ENCODE measurements around the gene PITPNM2.

Gene PITPNM2

GRCh38 chr12:123150744-123151456, at the start of gene PITPNM2:
Gene PITPNM2 (minus strand): TSS chr12:123151090. CDS start chr12:123034590, 116,500 bp downstream.
- peak; percentile 51 for DNase-seq

GRCh38 chr12:123200414-123200813, 49.5 kb upstream of the PITPNM2 start:
- DNase-seq = no peak

DNA sequence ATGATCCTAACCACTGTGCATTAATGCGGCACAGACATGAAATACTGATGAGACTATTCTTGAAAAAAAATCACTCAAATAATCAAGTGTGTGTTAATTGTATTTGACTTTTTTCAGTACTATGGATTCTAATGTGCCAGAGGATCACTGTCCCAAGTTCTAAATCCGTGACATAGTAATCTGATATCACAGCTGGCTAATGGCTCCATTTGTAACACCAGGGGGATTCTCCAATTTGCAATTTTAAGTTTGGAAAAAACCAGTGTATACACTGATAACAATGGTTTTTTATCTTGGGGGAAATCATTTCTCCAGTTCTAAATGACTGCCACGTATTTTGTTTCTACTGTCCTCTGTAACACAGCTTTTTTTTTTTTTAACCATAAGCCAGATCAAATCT, 49.0 kb upstream of the PITPNM2 start:
- DNase-seq = no peak

DNA sequence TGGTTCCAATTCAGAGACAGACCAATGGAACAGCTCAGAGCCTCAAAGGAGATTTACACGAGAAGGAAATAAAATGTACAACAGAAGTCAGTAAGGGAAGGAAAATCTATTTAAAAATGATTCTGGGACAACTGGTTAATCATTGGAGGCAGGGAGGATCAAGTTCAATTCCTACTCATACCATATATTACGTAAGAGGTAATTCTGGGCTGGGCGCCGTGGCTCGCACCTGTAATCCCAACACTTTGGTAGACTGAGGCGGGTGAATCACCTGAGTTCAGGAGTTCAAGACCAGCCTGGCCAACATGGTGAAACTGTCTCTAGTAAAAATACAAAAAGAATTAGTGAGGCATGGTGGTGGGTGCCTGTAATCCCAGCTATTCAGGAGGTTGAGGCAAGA, 36.7 kb upstream of the PITPNM2 start:
- no peak for DNase-seq

DNA sequence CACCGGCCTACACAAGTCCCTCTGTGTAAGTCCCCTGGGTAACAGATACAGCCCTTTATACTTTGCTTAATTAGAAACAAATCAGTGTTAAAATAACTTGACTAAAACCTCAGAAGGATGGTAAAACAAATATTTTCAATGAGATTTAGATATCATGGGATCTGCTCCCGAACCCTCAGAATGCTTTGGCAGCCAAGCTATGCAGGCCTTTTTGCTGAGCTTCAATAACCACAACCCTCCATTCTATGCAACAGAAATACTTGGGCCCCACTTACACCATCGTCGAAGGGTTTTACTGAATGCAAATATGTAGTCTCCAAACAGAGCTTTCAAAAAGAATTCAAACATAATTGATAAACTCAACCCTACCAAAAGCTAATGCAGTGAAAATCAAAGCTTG, 29.3 kb upstream of the PITPNM2 start:
- no peak for DNase-seq

DNA sequence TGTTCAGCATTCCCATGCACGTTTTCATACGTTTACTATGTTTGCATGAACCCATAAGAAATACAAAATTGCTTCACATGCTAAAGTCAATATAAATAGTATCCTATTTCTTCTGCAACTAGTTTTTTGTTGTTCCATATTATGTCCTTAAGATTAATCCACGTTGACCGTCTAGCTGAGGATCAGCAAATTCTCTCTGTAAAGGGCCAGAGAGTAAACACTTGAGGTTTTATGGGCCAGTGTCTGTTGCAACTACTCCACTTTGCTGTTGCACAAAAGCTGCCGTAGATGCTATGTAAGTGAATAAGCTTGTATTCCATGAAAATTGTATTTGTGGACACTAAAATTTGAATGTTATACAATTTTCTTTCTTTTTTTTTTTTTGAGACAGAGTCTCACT, 21.1 kb upstream of the PITPNM2 start:
- DNase-seq = no peak

DNA sequence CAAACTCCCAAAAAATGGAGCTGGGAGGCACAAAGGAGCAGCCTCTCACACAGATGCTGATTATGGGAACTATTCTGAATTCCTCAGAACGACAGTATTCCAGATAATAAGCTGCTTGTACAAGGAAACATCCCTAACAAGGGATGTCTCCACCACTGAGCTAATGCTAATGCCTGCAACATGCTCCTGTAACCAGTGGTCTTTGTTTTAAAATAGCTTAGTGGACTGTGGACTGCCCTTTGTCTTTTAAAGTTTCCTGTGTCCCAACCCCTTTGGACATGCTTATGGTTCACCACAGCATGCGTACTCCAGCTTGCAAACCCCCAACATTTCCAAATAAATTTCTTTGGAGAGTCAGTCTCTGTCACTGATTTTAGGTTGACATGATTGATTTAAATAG, 16.4 kb upstream of the PITPNM2 start:
- no peak for DNase-seq

GRCh38 chr12:123165537-123165936, 14.6 kb upstream of the PITPNM2 start:
- DNase-seq = no peak

DNA sequence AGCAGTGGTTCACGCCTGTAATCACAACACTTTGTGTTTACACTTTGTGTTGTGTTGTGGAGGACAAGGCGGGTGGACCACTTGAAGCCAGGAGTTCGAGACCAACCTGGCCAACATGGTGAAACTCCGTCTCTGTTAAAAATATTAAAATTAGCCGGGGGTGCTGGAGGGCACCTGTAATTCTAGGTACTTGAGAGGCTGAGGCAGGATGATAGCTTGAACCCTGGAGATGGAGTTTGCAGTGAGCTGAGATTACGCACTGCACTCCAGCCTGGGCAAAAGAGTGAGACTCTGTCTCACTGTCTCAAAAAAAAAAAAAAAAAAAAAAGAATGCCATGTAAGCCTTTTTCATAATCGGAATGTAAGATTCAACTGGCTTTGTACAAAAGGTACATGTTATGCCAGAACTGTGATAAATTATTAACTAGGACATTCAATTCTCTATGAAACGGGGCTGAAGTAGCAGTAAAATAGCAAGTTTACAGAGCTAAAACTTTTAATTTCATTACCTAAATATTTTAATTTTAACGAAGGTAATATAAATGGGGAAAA, 13.9 kb upstream of the PITPNM2 start:
- no peak for DNase-seq

- DNase-seq = no peak
Measured at GRCh38 chr12:123164222-123164621, 13.3 kb upstream of the PITPNM2 start.

- no peak for DNase-seq
Measured at GRCh38 chr12:123163227-123163626, 12.3 kb upstream of the PITPNM2 start.

DNA sequence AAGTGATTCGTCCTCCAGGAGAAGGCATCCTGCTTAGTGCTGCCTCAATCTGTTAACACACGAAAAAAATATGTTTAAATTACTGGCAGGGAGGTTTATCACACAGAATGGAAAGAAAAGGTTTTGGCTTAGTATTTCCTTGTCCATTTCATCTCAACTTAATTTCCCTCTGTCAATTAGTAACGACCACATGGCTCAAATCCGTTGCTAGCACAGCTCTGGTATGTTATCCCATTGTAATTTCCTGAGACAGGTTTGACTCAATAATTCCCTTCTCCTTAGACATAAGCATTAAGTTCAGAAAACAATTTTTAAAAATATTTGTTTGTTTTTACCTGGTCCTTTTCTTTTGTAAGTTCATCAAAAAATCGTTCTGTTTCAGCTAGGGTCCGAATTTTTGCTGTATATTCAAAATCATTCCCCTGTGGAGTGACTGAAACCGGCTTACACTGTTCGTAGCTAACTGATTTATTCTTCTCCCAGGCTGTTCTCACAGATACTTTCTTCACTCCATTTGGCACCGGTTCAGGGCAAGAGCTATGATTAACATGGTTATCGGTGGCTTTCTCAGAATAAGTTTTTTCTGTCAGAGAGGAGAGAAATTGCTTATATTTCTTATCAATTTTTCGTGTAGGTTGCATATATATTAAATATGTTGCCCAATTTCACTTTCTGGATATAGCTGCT, 10.1 kb upstream of the PITPNM2 start:
- DNase-seq = no peak

DNA sequence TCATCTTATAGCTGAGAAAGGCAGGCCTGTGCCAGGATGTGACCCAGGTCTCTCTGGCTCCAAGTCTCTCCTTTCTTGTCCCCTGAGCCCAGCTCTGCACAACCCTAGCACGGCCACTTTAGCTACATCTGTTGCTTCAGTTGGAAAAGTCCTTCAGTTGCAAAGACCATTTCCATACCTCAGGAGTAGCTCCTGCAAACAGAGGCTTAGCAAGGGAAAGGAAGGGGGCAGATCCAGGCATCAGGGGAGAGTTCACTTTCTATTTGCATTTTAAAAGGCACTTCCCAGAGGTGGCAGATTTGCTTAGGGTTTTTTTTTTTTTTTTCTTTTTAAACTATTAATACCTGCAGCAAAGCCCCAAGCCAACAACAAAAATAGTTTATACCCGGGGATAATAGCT, 3.0 kb upstream of the PITPNM2 start:
- no peak for DNase-seq

GRCh38 chr12:123152833-123153232, 1.9 kb upstream of the PITPNM2 start:
- DNase-seq = no peak

GRCh38 chr12:123151457-123152454, 866 bp upstream of the PITPNM2 start:
- no peak for DNase-seq

GRCh38 chr12:123150275-123150743, 581 bp downstream of the PITPNM2 start:
- no peak for DNase-seq

GRCh38 chr12:123149501-123150274, 1.2 kb downstream of the PITPNM2 start:
- no peak for DNase-seq

DNA sequence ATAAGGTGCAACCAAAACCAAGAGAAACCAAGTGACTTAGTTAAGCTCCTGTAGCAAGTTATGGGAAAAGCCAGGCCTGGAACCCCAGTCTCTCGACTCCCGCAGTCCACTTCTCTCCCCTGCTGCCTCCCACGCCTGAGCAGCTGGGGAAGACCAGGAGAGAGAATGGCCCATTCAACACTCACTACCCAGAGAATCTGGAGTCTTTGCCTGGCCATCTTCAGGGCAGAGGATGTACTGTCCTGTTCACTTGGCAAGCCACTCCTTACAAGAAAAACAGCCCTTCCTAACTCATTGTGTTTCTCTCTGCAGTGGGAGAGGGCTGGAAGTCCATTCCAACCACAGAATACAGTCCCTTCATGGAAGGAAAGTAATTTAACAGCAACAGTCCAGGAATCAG, 1.8 kb downstream of the PITPNM2 start:
- no peak for DNase-seq

DNA sequence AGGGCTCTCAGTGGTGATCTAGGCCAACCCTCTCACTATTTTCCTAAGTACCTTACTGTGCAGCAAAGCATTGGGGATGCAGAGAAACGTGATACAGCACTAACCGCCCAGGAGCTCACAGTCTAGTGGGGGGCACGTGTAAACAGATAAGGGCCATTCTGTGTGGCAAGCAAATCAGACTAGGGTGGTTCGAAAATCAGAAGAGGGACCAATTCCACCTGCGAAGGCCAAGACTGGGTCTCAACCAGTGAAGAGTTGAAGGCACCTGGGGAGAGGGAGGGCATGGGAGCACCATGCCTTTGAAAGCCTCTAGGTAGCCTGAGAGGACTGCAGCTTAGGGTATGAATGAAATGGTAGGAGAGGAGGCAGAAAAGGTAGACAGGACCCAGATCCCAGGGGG, 2.2 kb downstream of the PITPNM2 start:
- no peak for DNase-seq

GRCh38 chr12:123148223-123148622, 2.7 kb downstream of the PITPNM2 start:
- no peak for DNase-seq

DNA sequence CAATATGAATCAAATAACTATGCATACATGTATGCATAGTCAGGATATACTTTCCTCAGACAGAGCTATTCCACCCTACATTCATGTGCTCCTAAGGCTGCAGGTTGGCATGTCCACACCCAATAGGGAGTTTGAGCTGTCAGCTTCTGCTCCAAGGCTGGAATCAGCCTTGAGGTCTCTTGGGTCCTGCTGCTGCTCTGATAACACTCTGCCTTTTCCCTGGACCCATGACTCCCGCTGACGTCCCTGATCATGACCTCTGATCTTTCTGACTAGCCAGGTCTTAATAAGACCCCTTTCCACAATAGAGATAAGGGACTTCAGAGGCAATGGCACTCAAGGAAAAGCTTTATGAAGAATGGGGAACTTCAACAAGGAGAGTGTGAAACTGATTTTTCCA, 5.7 kb downstream of the PITPNM2 start:
- no peak for DNase-seq

All from GDM1 (cell line).